Activated naive CD8-positive, alpha-beta T cell treated with anti-CD3 and anti-CD28 coated beads, Interleukin-2, amount 50 U/mL, for 24 hours (primary cell): ENCODE measurements around the gene TMEM11.
"Not testable (repeated sequence)": the region's sequence is repeated elsewhere in the genome, so short reads cannot be mapped to it uniquely, and the experiment has no call there.

Experiments used
- ATAC-seq: fragments of 150-1000 bp; cut with Tn5 transposase; one replicate; pipeline ENCODE4 v1.10.0; 2021
- DNase-seq: peaks from one replicate; pipeline ENCODE4 v3.0.0; 2021
- H3K27ac Mint-ChIP-seq: one replicate; pipeline ENCODE4 v1.8.0; 2021; ENCODE audit warnings: mild to moderate bottlenecking, mixed read lengths
- H3K27me3 Mint-ChIP-seq: one replicate; pipeline ENCODE4 v1.8.0; 2021; ENCODE audit warnings: mixed read lengths
- H3K36me3 Mint-ChIP-seq: one replicate; pipeline ENCODE4 v1.8.0; 2021; ENCODE audit warnings: low read depth, mixed read lengths
- H3K4me1 Mint-ChIP-seq: one replicate; pipeline ENCODE4 v1.8.0; 2021; ENCODE audit warnings: mixed read lengths
- H3K4me3 Mint-ChIP-seq: one replicate; pipeline ENCODE4 v1.8.0; 2021; ENCODE audit warnings: mild to moderate bottlenecking, moderate library complexity, mixed read lengths
- H3K9me3 Mint-ChIP-seq: one replicate; pipeline ENCODE4 v1.8.0; 2021; ENCODE audit warnings: mixed read lengths

The TMEM11 gene

GRCh38 chr17:21209511-21210175 lies 4.3 kb downstream of the TMEM11 start:
- H3K4me1 Mint-ChIP-seq = peaks cover 33% of the 10 kb centered on the region

GRCh38 chr17:21208352-21208751 lies 5.6 kb downstream of the TMEM11 start:
- H3K4me1 Mint-ChIP-seq = peaks cover 35% of the 10 kb centered on the region

More at GRCh38 chr17:21209511-21210175, 4.3 kb downstream of the TMEM11 start:
- no peak for ATAC-seq
- Mint-ChIP-seq H3K9me3 (no peaks in the 10 kb centered on the region), H3K4me3 (no peak overlapping the region), H3K27me3 (no peaks in the 10 kb centered on the region), H3K36me3 (peaks cover 19% of the 10 kb centered on the region), H3K27ac (no peak overlapping the region)
- DNase-seq = no peak

GRCh38 chr17:21204935-21205334 lies 9.0 kb downstream of the TMEM11 start:
- Mint-ChIP-seq H3K4me3 (no peak overlapping the region), H3K27ac (peak overlapping the region; percentile 64), H3K9me3 (no peaks in the 10 kb centered on the region), H3K4me1 (peaks cover 15% of the 10 kb centered on the region), H3K27me3 (no peaks in the 10 kb centered on the region), H3K36me3 (peaks cover 9% of the 10 kb centered on the region)
- no peak for DNase-seq
- ATAC-seq = peak; percentile 17

More at GRCh38 chr17:21208352-21208751, 5.6 kb downstream of the TMEM11 start:
- Mint-ChIP-seq H3K9me3 (no peaks in the 10 kb centered on the region), H3K27ac (no peak overlapping the region), H3K36me3 (peaks cover 19% of the 10 kb centered on the region), H3K27me3 (no peaks in the 10 kb centered on the region), H3K4me3 (no peak overlapping the region)
- ATAC-seq (no peak), DNase-seq (no peak)

GRCh38 chr17:21202512-21202911 lies 11.4 kb downstream of the TMEM11 start:
- Mint-ChIP-seq H3K9me3 (no peaks in the 10 kb centered on the region), H3K4me1 (peaks cover 16% of the 10 kb centered on the region), H3K27me3 (no peaks in the 10 kb centered on the region), H3K27ac (no peak overlapping the region), H3K4me3 (no peak overlapping the region), H3K36me3 (peaks cover 13% of the 10 kb centered on the region)
- DNase-seq = no peak
- no peak for ATAC-seq

GRCh38 chr17:21201874-21202273 lies 12.1 kb downstream of the TMEM11 start:
- Mint-ChIP-seq H3K4me1 (peaks cover 15% of the 10 kb centered on the region), H3K4me3 (no peak overlapping the region), H3K27ac (no peak overlapping the region), H3K36me3 (peaks cover 19% of the 10 kb centered on the region), H3K27me3 (no peaks in the 10 kb centered on the region), H3K9me3 (no peaks in the 10 kb centered on the region)
- DNase-seq = no peak
- no peak for ATAC-seq

GRCh38 chr17:21201298-21201595 lies 12.7 kb downstream of the TMEM11 start:
- Mint-ChIP-seq H3K27me3 (no peaks in the 10 kb centered on the region), H3K4me3 (no peak overlapping the region), H3K36me3 (peaks cover 24% of the 10 kb centered on the region), H3K9me3 (no peaks in the 10 kb centered on the region), H3K27ac (peak overlapping the region; percentile 62), H3K4me1 (peaks cover 15% of the 10 kb centered on the region)
- ATAC-seq (no peak), DNase-seq (no peak)

GRCh38 chr17:21200590-21201297 lies 13.2 kb downstream of the TMEM11 start:
- Mint-ChIP-seq H3K27ac (peak overlapping the region; percentile 62), H3K4me3 (no peak overlapping the region), H3K9me3 (no peaks in the 10 kb centered on the region), H3K36me3 (peaks cover 24% of the 10 kb centered on the region), H3K4me1 (peaks cover 15% of the 10 kb centered on the region), H3K27me3 (no peaks in the 10 kb centered on the region)
- ATAC-seq (no peak), DNase-seq (no peak)

GRCh38 chr17:21199856-21200255 lies 14.1 kb downstream of the TMEM11 start:
- H3K9me3 Mint-ChIP-seq = no peaks in the 10 kb centered on the region
- no peak for DNase-seq
- peaks cover 15% of the 10 kb centered on the region for H3K4me1 Mint-ChIP-seq
- H3K36me3 Mint-ChIP-seq = peaks cover 28% of the 10 kb centered on the region
- ATAC-seq = no peak
- H3K27me3 Mint-ChIP-seq = no peaks in the 10 kb centered on the region
- no peak overlapping the region for H3K4me3 Mint-ChIP-seq
- H3K27ac Mint-ChIP-seq = no peak overlapping the region

- no peak overlapping the region for H3K27ac Mint-ChIP-seq
- peaks cover 11% of the 10 kb centered on the region for H3K4me1 Mint-ChIP-seq
- H3K9me3 Mint-ChIP-seq = no peaks in the 10 kb centered on the region
- no peak for DNase-seq
- H3K36me3 Mint-ChIP-seq = peaks cover 28% of the 10 kb centered on the region
- H3K27me3 Mint-ChIP-seq = no peaks in the 10 kb centered on the region
- no peak overlapping the region for H3K4me3 Mint-ChIP-seq
- ATAC-seq = no peak
Measured at GRCh38 chr17:21199311-21199710, 14.7 kb downstream of the TMEM11 start.

GRCh38 chr17:21198411-21198810 lies 15.6 kb downstream of the TMEM11 start:
- Mint-ChIP-seq H3K4me3 (no peak overlapping the region), H3K36me3 (peaks cover 28% of the 10 kb centered on the region), H3K27me3 (no peaks in the 10 kb centered on the region), H3K4me1 (peaks cover 11% of the 10 kb centered on the region), H3K9me3 (no peaks in the 10 kb centered on the region), H3K27ac (no peak overlapping the region)
- DNase-seq (no peak), ATAC-seq (no peak)

GRCh38 chr17:21196126-21196525 lies 17.8 kb downstream of the TMEM11 start:
- H3K36me3 Mint-ChIP-seq = peaks cover 33% of the 10 kb centered on the region
- H3K4me3 Mint-ChIP-seq = no peak overlapping the region
- H3K9me3 Mint-ChIP-seq = no peaks in the 10 kb centered on the region
- no peak for DNase-seq
- no peak for ATAC-seq
- H3K27me3 Mint-ChIP-seq = no peaks in the 10 kb centered on the region
- peaks cover 15% of the 10 kb centered on the region for H3K4me1 Mint-ChIP-seq
- H3K27ac Mint-ChIP-seq = no peak overlapping the region

GRCh38 chr17:21194703-21195102 lies 19.3 kb downstream of the TMEM11 start:
- ATAC-seq (no peak), DNase-seq (no peak)
- Mint-ChIP-seq H3K4me3 (no peak overlapping the region), H3K36me3 (peaks cover 34% of the 10 kb centered on the region), H3K9me3 (no peaks in the 10 kb centered on the region), H3K4me1 (peaks cover 5% of the 10 kb centered on the region), H3K27me3 (no peaks in the 10 kb centered on the region), H3K27ac (peak overlapping the region; percentile 9)

- Mint-ChIP-seq H3K36me3 (peaks cover 35% of the 10 kb centered on the region), H3K27me3 (no peaks in the 10 kb centered on the region), H3K4me1 (peaks cover 3% of the 10 kb centered on the region), H3K4me3 (no peak overlapping the region), H3K9me3 (no peaks in the 10 kb centered on the region), H3K27ac (peak overlapping the region; percentile 9)
- DNase-seq (no peak), ATAC-seq (no peak)
Measured at GRCh38 chr17:21194226-21194625, 19.7 kb downstream of the TMEM11 start.

- DNase-seq (no peak), ATAC-seq (peak; percentile 29)
- peaks cover 3% of the 10 kb centered on the region for H3K4me1 Mint-ChIP-seq
- H3K27me3 Mint-ChIP-seq = no peaks in the 10 kb centered on the region
- H3K36me3 Mint-ChIP-seq = peaks cover 34% of the 10 kb centered on the region
- no peak overlapping the region for H3K4me3 Mint-ChIP-seq
- H3K9me3 Mint-ChIP-seq = no peaks in the 10 kb centered on the region
- H3K27ac Mint-ChIP-seq = no peak overlapping the region
Measured at GRCh38 chr17:21193031-21193430, 20.9 kb downstream of the TMEM11 start.

- not testable (repeated sequence) for ATAC-seq, H3K9me3 Mint-ChIP-seq, H3K27me3 Mint-ChIP-seq, H3K27ac Mint-ChIP-seq, H3K4me3 Mint-ChIP-seq, H3K4me1 Mint-ChIP-seq, DNase-seq
- peaks cover 28% of the 10 kb centered on the region for H3K36me3 Mint-ChIP-seq
Measured at GRCh38 chr17:21192414-21192813, 21.5 kb downstream of the TMEM11 start.
